Measurements from ENCODE around the gene AMDHD2. TPM values are rescaled to one million over a fixed set of nuclear protein-coding genes. Genes with fewer than 3 reads are reported as not detected.

Gene AMDHD2
- polyA plus RNA-seq, 6 donors from 2014 or later: 17.6 to 24.0 (median 20.5) TPM

DNA sequence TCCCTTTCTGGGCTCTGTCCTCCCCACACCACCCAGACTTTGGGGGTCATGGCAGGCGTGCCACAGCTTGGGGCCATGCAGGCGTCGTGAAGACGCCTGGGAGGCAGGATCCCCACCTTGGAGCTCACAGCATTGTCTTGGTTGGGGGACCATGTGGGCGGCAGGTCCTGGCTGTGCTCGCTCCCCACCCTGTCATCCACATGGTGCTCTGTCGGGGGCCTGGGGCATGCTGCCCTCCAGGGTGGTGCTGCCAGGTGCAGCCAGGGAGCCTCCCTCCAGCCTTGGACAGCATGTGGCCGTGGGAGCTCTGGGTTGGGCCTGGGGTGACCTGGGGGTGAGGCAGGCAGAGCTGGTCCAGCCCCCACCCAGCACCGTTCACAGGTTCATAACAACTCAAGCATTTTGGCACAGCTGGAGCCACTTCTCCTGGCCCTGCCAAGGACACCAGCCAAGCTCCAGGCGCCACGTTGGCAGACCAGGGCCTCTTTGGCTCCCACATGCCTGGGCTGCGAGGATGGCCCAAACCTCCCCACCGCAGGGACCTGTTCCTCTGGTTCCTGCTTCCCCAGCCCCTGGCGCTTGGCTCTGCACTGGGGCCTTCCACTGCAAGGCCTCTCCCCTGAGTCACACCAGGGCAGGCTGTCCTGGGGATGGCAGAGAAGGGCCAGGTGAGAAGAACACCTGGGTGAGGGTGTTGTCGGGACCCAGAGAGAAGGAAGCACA lies 21.5 kb upstream of the AMDHD2 start:
- DNase-seq: no peak
- peak overlapping the region in 1 of 6 donors; percentile 12 for H3K27ac Mint-ChIP-seq
- H3K27me3 Mint-ChIP-seq: no peaks in the 10 kb centered on the region

GRCh38 chr16:2499454-2499853 lies 20.7 kb upstream of the AMDHD2 start:
- Mint-ChIP-seq H3K36me3 (no peaks in the 10 kb centered on the region), H3K27me3 (no peaks in the 10 kb centered on the region), H3K4me1 (peaks cover 0 to 11% (median 0%) of the 10 kb centered on the region in 3 donors), H3K4me3 (no peak overlapping the region), H3K27ac (no peak overlapping the region), H3K9me3 (no peaks in the 10 kb centered on the region)
- ATAC-seq (ENCODE audit: low read depth in 2 of 2) (no peak), DNase-seq (no peak)

More for the DNA sequence above, 21.5 kb upstream of the AMDHD2 start:
- Mint-ChIP-seq H3K36me3 (no peaks in the 10 kb centered on the region), H3K9me3 (no peaks in the 10 kb centered on the region), H3K4me3 (no peak overlapping the region), H3K4me1 (peaks cover 0 to 11% (median 0%) of the 10 kb centered on the region in 3 donors)
- ATAC-seq (ENCODE audit: low read depth in 2 of 2): no peak

GRCh38 chr16:2499890-2500429 lies 20.2 kb upstream of the AMDHD2 start:
- Mint-ChIP-seq H3K27me3 (no peaks in the 10 kb centered on the region), H3K4me1 (peaks cover 0 to 11% (median 2%) of the 10 kb centered on the region in 3 donors), H3K27ac (peak overlapping the region in 1 of 6 donors; percentile 29), H3K4me3 (peak overlapping the region in 1 of 8 donors; percentile 53), H3K9me3 (no peaks in the 10 kb centered on the region), H3K36me3 (no peaks in the 10 kb centered on the region)
- DNase-seq (no peak), ATAC-seq (ENCODE audit: low read depth in 2 of 2) (no peak)

DNA sequence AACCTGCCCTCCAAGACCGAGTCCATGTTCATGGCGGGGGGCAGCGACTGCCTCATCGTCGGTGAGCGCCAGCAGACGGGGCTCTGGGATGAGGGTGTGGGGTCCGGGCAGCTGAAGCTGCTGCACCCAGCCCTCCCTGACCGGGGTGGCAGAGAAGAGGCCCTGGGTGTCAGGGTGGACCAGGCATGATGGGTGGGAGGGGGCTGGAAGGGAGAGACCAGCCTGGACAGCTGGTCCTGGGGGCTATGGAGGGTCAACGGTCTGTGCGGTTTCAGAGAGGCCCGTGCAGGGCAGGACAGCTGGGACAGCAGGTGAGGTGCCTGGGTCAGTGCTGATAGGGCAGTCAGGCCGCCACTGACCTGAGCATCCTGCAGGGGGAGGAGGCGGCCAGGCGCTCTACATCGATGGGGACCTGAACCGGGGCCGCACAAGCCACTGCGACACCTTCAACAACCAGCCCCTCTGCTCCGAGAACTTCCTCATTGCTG lies 19.7 kb upstream of the AMDHD2 start:
- Mint-ChIP-seq H3K9me3 (no peaks in the 10 kb centered on the region), H3K27me3 (no peaks in the 10 kb centered on the region), H3K27ac (no peak overlapping the region), H3K4me1 (peaks cover 3 to 11% (median 5%) of the 10 kb centered on the region in 3 donors), H3K4me3 (no peak overlapping the region), H3K36me3 (no peaks in the 10 kb centered on the region)
- no peak for DNase-seq
- ATAC-seq (ENCODE audit: low read depth in 2 of 2): no peak

GRCh38 chr16:2500918-2501750 lies 19.0 kb upstream of the AMDHD2 start:
- ATAC-seq (ENCODE audit: low read depth in 2 of 2): peak; percentile 95 to 97
- Mint-ChIP-seq H3K4me3 (no peak overlapping the region), H3K27ac (peak overlapping the region in 1 of 6 donors; percentile 52), H3K36me3 (no peaks in the 10 kb centered on the region), H3K4me1 (peaks cover 4 to 16% (median 9%) of the 10 kb centered on the region in 3 donors), H3K27me3 (no peaks in the 10 kb centered on the region), H3K9me3 (no peaks in the 10 kb centered on the region)
- peak; percentile 78 for DNase-seq

GRCh38 chr16:2501946-2502895 lies 17.9 kb upstream of the AMDHD2 start:
- H3K27ac Mint-ChIP-seq: peak overlapping the region in 1 of 6 donors; percentile 94
- ATAC-seq (ENCODE audit: low read depth in 2 of 2): no peak

DNA sequence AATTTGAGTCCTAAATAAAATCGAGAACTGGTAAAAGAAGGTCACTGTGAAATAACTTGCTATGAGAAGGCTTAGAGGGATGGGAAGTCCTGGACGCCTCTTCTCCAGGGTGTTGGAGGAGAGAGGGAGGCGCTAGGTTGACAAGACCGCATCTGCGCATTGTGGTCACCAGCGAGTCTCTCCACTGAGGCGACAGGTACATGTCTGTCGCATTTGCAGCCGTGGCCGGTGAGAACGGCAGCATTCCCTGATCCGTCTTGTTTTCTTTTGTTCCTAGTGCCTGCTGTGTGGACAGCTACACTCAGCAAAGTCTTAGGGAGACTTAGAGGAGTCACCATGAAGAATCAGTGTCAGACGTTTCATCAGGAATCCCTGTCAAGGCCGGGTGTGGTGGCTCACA lies 14.5 kb upstream of the AMDHD2 start:
- Mint-ChIP-seq H3K4me1 (peaks cover 33 to 56% (median 51%) of the 10 kb centered on the region in 3 donors), H3K27me3 (no peaks in the 10 kb centered on the region), H3K9me3 (no peaks in the 10 kb centered on the region), H3K27ac (peak overlapping the region in 4 of 6 donors; percentile 54 to 97 (median 91)), H3K4me3 (peak overlapping the region in 4 of 8 donors; percentile 5 to 37 (median 14)), H3K36me3 (no peaks in the 10 kb centered on the region)
- no peak for DNase-seq
- ATAC-seq (ENCODE audit: low read depth in 2 of 2): no peak

More at GRCh38 chr16:2501946-2502895, 17.9 kb upstream of the AMDHD2 start:
- H3K4me1 Mint-ChIP-seq: peaks cover 9 to 23% (median 19%) of the 10 kb centered on the region in 3 donors
- no peak for DNase-seq
- H3K27me3 Mint-ChIP-seq: no peaks in the 10 kb centered on the region
- no peak overlapping the region for H3K4me3 Mint-ChIP-seq
- no peaks in the 10 kb centered on the region for H3K9me3 Mint-ChIP-seq
- no peaks in the 10 kb centered on the region for H3K36me3 Mint-ChIP-seq

GRCh38 chr16:2507052-2507659 lies 13.0 kb upstream of the AMDHD2 start:
- peak overlapping the region; percentile 2 to 88 (median 75) for H3K4me3 Mint-ChIP-seq
- no peaks in the 10 kb centered on the region for H3K9me3 Mint-ChIP-seq
- peak overlapping the region; percentile 86 to 99 (median 97) for H3K27ac Mint-ChIP-seq
- H3K36me3 Mint-ChIP-seq: no peaks in the 10 kb centered on the region
- peaks cover 45 to 65% (median 61%) of the 10 kb centered on the region in 3 donors for H3K4me1 Mint-ChIP-seq
- no peaks in the 10 kb centered on the region for H3K27me3 Mint-ChIP-seq
- peak; percentile 84 for DNase-seq
- ATAC-seq (ENCODE audit: low read depth in 2 of 2): peak; percentile 88 to 90

GRCh38 chr16:2507665-2508064 lies 12.5 kb upstream of the AMDHD2 start:
- Mint-ChIP-seq H3K36me3 (no peaks in the 10 kb centered on the region), H3K27ac (peak overlapping the region; percentile 41 to 99 (median 97)), H3K4me3 (peak overlapping the region in 7 of 8 donors; percentile 2 to 90 (median 77)), H3K4me1 (peaks cover 50 to 70% (median 66%) of the 10 kb centered on the region in 3 donors), H3K27me3 (no peaks in the 10 kb centered on the region), H3K9me3 (no peaks in the 10 kb centered on the region)
- no peak for DNase-seq
- peak in 1 of 2 donors; percentile 2 for ATAC-seq (ENCODE audit: low read depth in 2 of 2)

GRCh38 chr16:2508722-2509400 lies 11.3 kb upstream of the AMDHD2 start:
- ATAC-seq (ENCODE audit: low read depth in 2 of 2) (no peak), DNase-seq (no peak)
- no peaks in the 10 kb centered on the region for H3K36me3 Mint-ChIP-seq
- H3K4me3 Mint-ChIP-seq: peak overlapping the region in 7 of 8 donors; percentile 12 to 90 (median 82)
- peak overlapping the region; percentile 97 to 100 (median 99) for H3K27ac Mint-ChIP-seq
- H3K9me3 Mint-ChIP-seq: no peaks in the 10 kb centered on the region
- no peaks in the 10 kb centered on the region for H3K27me3 Mint-ChIP-seq
- H3K4me1 Mint-ChIP-seq: peaks cover 54 to 79% (median 74%) of the 10 kb centered on the region in 3 donors

- H3K27me3 Mint-ChIP-seq: no peaks in the 10 kb centered on the region
- peaks cover 0 to 3% of the 10 kb centered on the region in 2 donors for H3K36me3 Mint-ChIP-seq
- H3K27ac Mint-ChIP-seq: peak overlapping the region in 5 of 6 donors; percentile 85 to 100 (median 99)
- no peak for DNase-seq
- H3K9me3 Mint-ChIP-seq: no peaks in the 10 kb centered on the region
- H3K4me1 Mint-ChIP-seq: peaks cover 61 to 87% (median 87%) of the 10 kb centered on the region in 3 donors
- ATAC-seq (ENCODE audit: low read depth in 2 of 2): no peak
- H3K4me3 Mint-ChIP-seq: peak overlapping the region in 5 of 8 donors; percentile 42 to 90 (median 64)
These were observed 8.9 kb upstream of the AMDHD2 start for GRCh38 chr16:2511128-2511800.

Measured in naive B cell (primary cell).